Pancreas (tissue), 10 donors: Measurements from ENCODE around the gene NKX1-1. TPM values are rescaled to one million over a fixed set of nuclear protein-coding genes. Genes with fewer than 3 reads are reported as not detected.

Experiments
- ATAC-seq, 4 donors: fragments of 200-7000 bp; cut with Tn5 transposase; one replicate each; pipeline versions ENCODE4 v1.8.0 to v1.9.1; 2020; ENCODE audit warnings: mild to moderate bottlenecking in 4 of 4, moderate library complexity in 4 of 4
- DNase-seq, 6 donors: peaks; one replicate each; pipeline ENCODE4 v3.0.0-alpha.2; 2020
- FAIRE-seq: peaks from 2 replicates; lab custom pipeline; 2012; peaks lifted over from hg19 to GRCh38; lab: Jason Lieb, UNC
- H3K27ac ChIP-seq, 4 donors: fragments of 200-600 bp; sonication (generic); 1 replicate in 3 of 4; 2 replicates in 1 of 4; pipeline versions ENCODE4 v1.5.0 to v1.8.0; 2020
- H3K27me3 ChIP-seq, 4 donors: fragments of 200-600 bp; one replicate each; pipeline ENCODE4 v1.8.0; 2021
- H3K36me3 ChIP-seq, 3 donors: fragments of 200-600 bp; sonication (generic) in 1 of 3; one replicate each; pipeline versions ENCODE4 v1.5.0 to v1.8.0; 2020 to 2021
- H3K4me1 ChIP-seq, 3 donors: fragments of 200-600 bp; one replicate each; pipeline ENCODE4 v1.8.0; 2021
- H3K4me3 ChIP-seq, 4 donors: fragments of 200-600 bp; sonication (generic) in 2 of 4; one replicate each; pipeline versions ENCODE4 v1.5.0 to v1.8.0; 2020 to 2021
- H3K9me3 ChIP-seq, 4 donors: fragments of 200-600 bp; one replicate each; pipeline ENCODE4 v1.8.0; 2021
- WGBS, 2 donors: extraction: QIAGEN DNeasy Blood & Tissue Kit; methylation state at CpG; one replicate each; pipeline ENCODE4 v1.1.7; 2013; 5-methylcytosine and 5-hydroxymethylcytosine counted together
- intact Hi-C, 3 donors: fragments of 100-400 bp; cut with DNase I; formaldehyde crosslinking; loops; one replicate each; pipeline versions ENCODE4 v1.11.1 to v1.14.2; 2022
- polyA plus RNA-seq, 2 donors: library from polyadenylated mRNA; stranded (reverse); fragments of 200-250 nt; gene quantifications; one replicate each; pipeline ENCODE4 v1.2.3, GENCODE V29; 2013
- total RNA-seq, 6 donors: library from RNA; stranded (reverse); fragmentation: NEBNext Ultra II Directional in 4 of 6; extraction: Animal tissue kit (Norgen Biotek cat#: 25700) in 4 of 6; gene quantifications; one replicate each; pipeline versions ENCODE4 v1.2.1 to v1.2.4, GENCODE V29; 2021 to 2023
- TF ChIP-seq, protein P1 (sequence below), 4 donors: fragments of 200-600 bp; sonication (generic) in 3 of 4; IDR thresholded peaks; one replicate each; pipeline versions ENCODE4 v1.5.0 to v1.8.0; 2021; ENCODE audit warnings: antibody characterized with exemption in 4 of 4
- donor health status: healthy with polysubstance abuse.
- donor health status: DM: no; HTN: no; CAD: no; lungs with moderate emphysema.
- donor health status: DM: no; HTN: no; CAD: no.
- donor health status: control.
- donor health status: control.
- donor health status: Bipolar disorder and iron deficiency.
- donor health status: DM: yes; HTN: yes; CAD: no.
- donor health status: DM: no; HTN: no; CAD: no.
- donor health status: DM: no; HTN: no; CAD: no.
- donor health status: DM: yes; HTN: yes; CAD: no.

NKX1-1 gene
- total and polyA plus RNA-seq, 8 donors: not detected

GRCh38 chr4:1404573-1405253 lies 1.5 kb downstream of the NKX1-1 start:
- Histone ChIP-seq H3K27ac (no peak overlapping the region), H3K36me3 (no peaks in the 10 kb centered on the region), H3K4me1 (peaks cover 0 to 3% (median 0%) of the 10 kb centered on the region in 3 donors), H3K9me3 (no peaks in the 10 kb centered on the region), H3K4me3 (no peak overlapping the region), H3K27me3 (peaks cover 0 to 70% (median 5%) of the 10 kb centered on the region in 4 donors)
- ATAC-seq (no peak), DNase-seq (peak in 2 of 6 donors; percentile 11 to 51), FAIRE-seq (no peak)
- 7 to 9% methylated on average over 51 to 54 of the region's 54 CpGs for WGBS, 2 donors
- intact Hi-C loops: no loop called here
- TF ChIP-seq, protein P1, sequence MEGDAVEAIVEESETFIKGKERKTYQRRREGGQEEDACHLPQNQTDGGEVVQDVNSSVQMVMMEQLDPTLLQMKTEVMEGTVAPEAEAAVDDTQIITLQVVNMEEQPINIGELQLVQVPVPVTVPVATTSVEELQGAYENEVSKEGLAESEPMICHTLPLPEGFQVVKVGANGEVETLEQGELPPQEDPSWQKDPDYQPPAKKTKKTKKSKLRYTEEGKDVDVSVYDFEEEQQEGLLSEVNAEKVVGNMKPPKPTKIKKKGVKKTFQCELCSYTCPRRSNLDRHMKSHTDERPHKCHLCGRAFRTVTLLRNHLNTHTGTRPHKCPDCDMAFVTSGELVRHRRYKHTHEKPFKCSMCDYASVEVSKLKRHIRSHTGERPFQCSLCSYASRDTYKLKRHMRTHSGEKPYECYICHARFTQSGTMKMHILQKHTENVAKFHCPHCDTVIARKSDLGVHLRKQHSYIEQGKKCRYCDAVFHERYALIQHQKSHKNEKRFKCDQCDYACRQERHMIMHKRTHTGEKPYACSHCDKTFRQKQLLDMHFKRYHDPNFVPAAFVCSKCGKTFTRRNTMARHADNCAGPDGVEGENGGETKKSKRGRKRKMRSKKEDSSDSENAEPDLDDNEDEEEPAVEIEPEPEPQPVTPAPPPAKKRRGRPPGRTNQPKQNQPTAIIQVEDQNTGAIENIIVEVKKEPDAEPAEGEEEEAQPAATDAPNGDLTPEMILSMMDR (IDR thresholded peaks at IDR 0.05): no peak

DNA sequence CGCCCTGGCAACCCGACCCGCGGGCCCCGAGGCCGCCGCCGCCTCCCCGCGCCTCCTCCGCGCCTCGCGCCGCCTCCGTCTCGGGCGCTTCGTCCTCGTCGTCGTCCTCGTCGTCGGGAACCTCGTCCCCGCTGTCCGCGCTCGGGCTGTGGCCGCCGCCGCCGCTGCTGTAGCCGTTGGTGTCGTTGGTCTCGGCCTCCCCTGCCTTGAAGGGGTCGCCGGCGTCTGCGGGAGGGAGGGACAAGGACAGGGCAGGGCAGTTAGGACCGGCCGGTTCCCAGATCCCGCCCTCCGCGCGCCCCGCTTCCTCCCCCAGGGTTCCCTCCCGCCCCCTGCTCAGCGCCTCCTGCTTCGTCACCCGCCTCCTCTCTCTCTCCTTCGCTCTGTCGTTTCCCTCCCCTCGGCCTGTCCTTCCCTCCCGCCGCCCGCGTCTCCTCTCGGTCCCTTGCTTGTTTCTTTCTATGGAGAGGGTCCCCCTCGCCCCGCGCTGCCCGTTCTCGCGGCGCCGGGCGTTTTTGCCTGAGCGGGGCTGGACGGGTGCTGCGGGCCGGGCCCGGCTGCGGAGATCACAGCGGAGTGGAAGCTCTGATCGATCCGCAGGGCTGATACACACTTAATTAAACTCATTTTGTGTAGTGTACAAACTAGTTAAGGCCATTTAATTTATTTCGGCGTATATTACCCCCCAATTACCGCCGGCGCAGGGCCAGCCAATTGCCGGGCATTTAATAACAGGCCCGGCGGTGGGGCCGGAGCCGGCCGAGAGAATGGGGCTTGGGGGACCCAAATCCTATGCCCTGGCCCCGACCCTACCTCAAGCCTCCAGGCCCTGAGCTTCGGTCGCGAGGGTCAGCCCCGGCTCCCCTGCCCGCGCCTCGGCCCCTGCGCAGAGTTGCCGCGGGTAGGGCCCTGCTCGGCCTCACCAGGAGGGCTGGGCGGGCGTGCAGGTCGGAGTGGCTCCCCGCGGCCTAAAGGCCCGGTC lies 2.4 kb downstream of the NKX1-1 start:
- Histone ChIP-seq H3K9me3 (no peaks in the 10 kb centered on the region), H3K27ac (no peak overlapping the region), H3K4me1 (peaks cover 0 to 3% (median 0%) of the 10 kb centered on the region in 3 donors), H3K36me3 (no peaks in the 10 kb centered on the region), H3K4me3 (no peak overlapping the region), H3K27me3 (peaks cover 0 to 63% (median 5%) of the 10 kb centered on the region in 4 donors)
- no peak for ATAC-seq
- WGBS, 2 donors: 4 to 6% methylated on average over 86 to 107 of the region's 107 CpGs
- DNase-seq: peak in 3 of 6 donors; percentile 10 to 68 (median 58)
- TF ChIP-seq, protein P1 (IDR thresholded peaks at IDR 0.05): no peak
- intact Hi-C loops: no loop called here
- FAIRE-seq: no peak

- DNase-seq (peak in 2 of 6 donors; percentile 10 to 70), FAIRE-seq (no peak), ATAC-seq (no peak)
- Histone ChIP-seq H3K36me3 (no peaks in the 10 kb centered on the region), H3K4me1 (peaks cover 0 to 3% (median 0%) of the 10 kb centered on the region in 3 donors), H3K9me3 (no peaks in the 10 kb centered on the region), H3K27me3 (peaks cover 0 to 56% (median 3%) of the 10 kb centered on the region in 4 donors), H3K4me3 (no peak overlapping the region), H3K27ac (no peak overlapping the region)
- WGBS, 2 donors: 3 to 4% methylated on average over 51 to 58 of the region's 58 CpGs
- intact Hi-C loops: no loop called here
- TF ChIP-seq, protein P1 (IDR thresholded peaks at IDR 0.05): no peak
Measured at GRCh38 chr4:1403177-1403583, 3.1 kb downstream of the NKX1-1 start.

DNA sequence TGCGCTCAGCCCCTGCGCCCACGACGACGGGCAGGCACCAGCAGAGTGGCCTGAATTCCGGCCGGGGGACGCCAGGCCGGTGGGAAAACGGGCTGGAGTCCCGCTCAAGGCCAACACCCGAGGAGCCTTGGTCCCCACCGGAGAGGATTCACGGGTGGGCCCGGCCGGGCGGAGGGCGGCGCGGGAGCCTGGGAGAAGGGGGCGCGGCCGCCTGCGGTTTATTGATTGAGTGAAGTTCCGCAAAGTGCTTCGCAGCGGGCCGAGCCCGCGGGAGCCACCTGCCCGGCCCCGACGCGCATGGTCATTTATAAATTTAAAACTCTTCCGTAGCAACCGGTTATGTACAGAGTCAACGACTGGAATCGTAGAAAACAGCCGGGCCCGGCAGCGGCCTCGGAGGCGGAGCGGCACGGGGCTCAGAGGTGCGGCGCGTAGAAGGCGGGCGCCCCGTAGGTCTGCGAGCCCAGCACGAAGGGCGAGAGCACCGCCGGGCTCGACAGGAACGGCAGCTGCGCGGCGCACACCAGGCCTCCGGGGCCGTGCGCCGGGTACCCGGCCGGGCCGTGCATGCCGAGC lies 3.6 kb downstream of the NKX1-1 start:
- H3K4me1 ChIP-seq: peaks cover 0 to 3% (median 0%) of the 10 kb centered on the region in 3 donors
- H3K9me3 ChIP-seq: no peaks in the 10 kb centered on the region
- peak in 3 of 6 donors; percentile 4 to 65 (median 58) for DNase-seq
- TF ChIP-seq, protein P1 (IDR thresholded peaks at IDR 0.05): no peak
- ATAC-seq: peak in 2 of 4 donors; percentile 36 to 65
- intact Hi-C loops: no loop called here
- no peak overlapping the region for H3K27ac ChIP-seq
- H3K27me3 ChIP-seq: peaks cover 0 to 50% (median 3%) of the 10 kb centered on the region in 4 donors
- 3 to 4% methylated on average over 46 to 69 of the region's 69 CpGs for WGBS, 2 donors
- FAIRE-seq: no peak
- no peaks in the 10 kb centered on the region for H3K36me3 ChIP-seq
- H3K4me3 ChIP-seq: no peak overlapping the region
